Ramos (cell line): ENCODE results near the gene ANTXR1.

ENCODE experiments used
- in situ Hi-C: fragments of 300-500 bp; cut with MboI; formaldehyde crosslinking; loops from one replicate; pipeline ENCODE4 v1.14.3; 2022; ENCODE audit warnings: low sequenced_read_pairs; ENCODE audit not compliant: unreplicated experiment

The ANTXR1 gene

GRCh38 chr2:69031466-69031865 is 18.5 kb downstream of the ANTXR1 start:
- in situ Hi-C loops: no loop called here

- in situ Hi-C loops: no loop called here
Measured at GRCh38 chr2:69032336-69032735, 19.4 kb downstream of the ANTXR1 start.

GRCh38 chr2:69033461-69034095 is 20.6 kb downstream of the ANTXR1 start:
- in situ Hi-C loops: no loop called here

- in situ Hi-C loops: no loop called here
Measured at GRCh38 chr2:69034122-69034521, 21.1 kb downstream of the ANTXR1 start.

- in situ Hi-C loops: no loop called here
Measured at GRCh38 chr2:69034845-69035244, 21.9 kb downstream of the ANTXR1 start.

- in situ Hi-C loops: no loop called here
Measured at GRCh38 chr2:69036926-69037325, 23.9 kb downstream of the ANTXR1 start.

GRCh38 chr2:69041214-69041613 is 28.2 kb downstream of the ANTXR1 start:
- in situ Hi-C loops: no loop called here

- in situ Hi-C loops: no loop called here
Measured at GRCh38 chr2:69043736-69044400, 30.9 kb downstream of the ANTXR1 start.

- in situ Hi-C loops: no loop called here
Measured at GRCh38 chr2:69046221-69046662, 33.3 kb downstream of the ANTXR1 start.

- in situ Hi-C loops: no loop called here
Measured at GRCh38 chr2:69047625-69048145, 34.7 kb downstream of the ANTXR1 start.

- in situ Hi-C loops: no loop called here
Measured at GRCh38 chr2:69050802-69051201, 37.8 kb downstream of the ANTXR1 start.

- in situ Hi-C loops: no loop called here
Measured at GRCh38 chr2:69053416-69053965, 40.5 kb downstream of the ANTXR1 start.

GRCh38 chr2:69054431-69054830 is 41.5 kb downstream of the ANTXR1 start:
- in situ Hi-C loops: no loop called here

GRCh38 chr2:69055688-69056470 is 42.9 kb downstream of the ANTXR1 start:
- in situ Hi-C loops: no loop called here

GRCh38 chr2:69057660-69058059 is 44.7 kb downstream of the ANTXR1 start:
- in situ Hi-C loops: no loop called here

GRCh38 chr2:69059731-69060290 is 46.8 kb downstream of the ANTXR1 start:
- in situ Hi-C loops: no loop called here

GRCh38 chr2:69060938-69061501 is 48.0 kb downstream of the ANTXR1 start:
- in situ Hi-C loops: no loop called here

- in situ Hi-C loops: no loop called here
Measured at GRCh38 chr2:69061525-69061924, 48.5 kb downstream of the ANTXR1 start.

- in situ Hi-C loops: no loop called here
Measured at GRCh38 chr2:69062307-69062962, 49.5 kb downstream of the ANTXR1 start.
